ENCODE data around the gene VSIR. TPM values are rescaled to one million over a fixed set of nuclear protein-coding genes. Genes with fewer than 3 reads are reported as not detected.

VSIR gene
- total and polyA plus RNA-seq, 9 of the 15 experiments (the other 6 are each of a cell fraction or from before 2014, with no cell fraction given): 0.14 to 20.5 (median 9.3) TPM

- peak; percentile 89; the same call in 1 of the 2 replicates for TF ChIP-seq ILF3 (IDR thresholded peaks at IDR 0.05; ENCODE audit: borderline replicate concordance)
- TF ChIP-seq PREB (CRISPR knock-in tag; IDR thresholded peaks at IDR 0.05): peak; percentile 74; the same call in 1 of the 2 replicates
- peak; percentile 91 for TF ChIP-seq THAP12 (CRISPR knock-in tag; IDR thresholded peaks at IDR 0.05)
- TF ChIP-seq RCOR1 (IDR thresholded peaks at IDR 0.05; ENCODE audit: borderline replicate concordance in 1 of 2, low read depth in 2 of 2, low read length in 2 of 2): peak in 1 of 2 experiments; percentile 72; a peak in 2 of 4 replicates
- peak; percentile 49; the same call in 1 of the 2 replicates for TF ChIP-seq CREB3L1 (IDR thresholded peaks at IDR 0.05; ENCODE audit: borderline replicate concordance, low read depth)
- peak; percentile 64 to 74; a peak in 3 of 4 replicates for TF ChIP-seq NRF1 (conservative IDR thresholded peaks at IDR 0.05 in 1 of 2, IDR thresholded peaks at IDR 0.05 in 1 of 2)
- TF ChIP-seq SP1 (CRISPR knock-in tag; IDR thresholded peaks at IDR 0.05): peak; percentile 97
- TF ChIP-seq ZNF24 (IDR thresholded peaks at IDR 0.05): peak; percentile 72
- no peak for TF ChIP-seq SRSF3 (IDR thresholded peaks at IDR 0.05; ENCODE audit: insufficient read depth, low read length)
Observed at GRCh38 chr10:71773221-71773971, at the start of gene VSIR (continued).
